Activated CD4-positive, alpha-beta T cell treated with anti-CD3 and anti-CD28 coated beads, Interleukin-10, Interleukin-2, amounts not matched to agents 100 ng/mL and 50 ng/mL, durations not matched to agents 16 hours and 8 hours (primary cell): ENCODE data around the gene PKIB.
"Not testable (repeated sequence)": the region's sequence is repeated elsewhere in the genome, so short reads cannot be mapped to it uniquely, and the experiment has no call there.

Experiments used
- DNase-seq: peaks from one replicate; pipeline ENCODE4 v3.0.0-alpha.2; 2020

PKIB gene

GRCh38 chr6:122621638-122622037, 11.4 kb downstream of the PKIB start:
- DNase-seq, result no peak

- no peak for DNase-seq
These were observed 12.3 kb downstream of the PKIB start for GRCh38 chr6:122622479-122622878.

GRCh38 chr6:122623279-122623678, 13.1 kb downstream of the PKIB start:
- DNase-seq, result no peak

GRCh38 chr6:122624853-122625252, 14.6 kb downstream of the PKIB start:
- DNase-seq, result no peak

GRCh38 chr6:122628714-122629113, 18.5 kb downstream of the PKIB start:
- DNase-seq, result no peak

GRCh38 chr6:122631571-122632249, 21.5 kb downstream of the PKIB start:
- no peak for DNase-seq

GRCh38 chr6:122640366-122640765, 30.2 kb downstream of the PKIB start:
- DNase-seq, result no peak

- no peak for DNase-seq
These were observed 31.6 kb downstream of the PKIB start for GRCh38 chr6:122641819-122642218.

- DNase-seq, result not testable (repeated sequence)
These were observed 32.4 kb downstream of the PKIB start for GRCh38 chr6:122642604-122643003.

GRCh38 chr6:122645256-122645655, 35.1 kb downstream of the PKIB start:
- no peak for DNase-seq

GRCh38 chr6:122647765-122648164, 37.6 kb downstream of the PKIB start:
- DNase-seq, result no peak

- no peak for DNase-seq
These were observed 38.5 kb downstream of the PKIB start for GRCh38 chr6:122648726-122649125.

- DNase-seq, result no peak
These were observed 39.5 kb downstream of the PKIB start for GRCh38 chr6:122649701-122650100.

- DNase-seq, result no peak
These were observed 40.2 kb downstream of the PKIB start for GRCh38 chr6:122650403-122650802.

GRCh38 chr6:122651031-122651430, 40.8 kb downstream of the PKIB start:
- no peak for DNase-seq

- no peak for DNase-seq
These were observed 41.4 kb downstream of the PKIB start for GRCh38 chr6:122651604-122652003.

- DNase-seq, result no peak
These were observed 42.2 kb downstream of the PKIB start for GRCh38 chr6:122652431-122652830.

GRCh38 chr6:122653094-122653493, 42.9 kb downstream of the PKIB start:
- no peak for DNase-seq

GRCh38 chr6:122654012-122654411, 43.8 kb downstream of the PKIB start:
- no peak for DNase-seq

GRCh38 chr6:122657601-122658000, 47.4 kb downstream of the PKIB start:
- DNase-seq, result no peak

GRCh38 chr6:122660296-122660695, 50.1 kb downstream of the PKIB start:
- DNase-seq, result no peak

- DNase-seq, result no peak
These were observed 53.8 kb downstream of the PKIB start for GRCh38 chr6:122663981-122664380.

GRCh38 chr6:122665929-122666328, 55.7 kb downstream of the PKIB start:
- DNase-seq, result no peak

GRCh38 chr6:122666418-122666817, 56.2 kb downstream of the PKIB start:
- DNase-seq, result no peak

- no peak for DNase-seq
These were observed 59.2 kb downstream of the PKIB start for GRCh38 chr6:122669418-122669817.
